ENCODE data around the gene CAMK2N1.
"Not testable (repeated sequence)": the region's sequence is repeated elsewhere in the genome, so short reads cannot be mapped to it uniquely, and the experiment has no call there.

Gene CAMK2N1

GRCh38 chr1:20497506-20497905, 11.5 kb upstream of the CAMK2N1 start:
- in situ Hi-C loops (cut with MboI; ENCODE audit: low sequenced_read_pairs) = no loop called here

GRCh38 chr1:20496725-20497383, 10.8 kb upstream of the CAMK2N1 start:
- in situ Hi-C loops (cut with MboI; ENCODE audit: low sequenced_read_pairs) = not testable (repeated sequence)

- in situ Hi-C loops (cut with MboI; ENCODE audit: low sequenced_read_pairs) = no loop called here
Measured at GRCh38 chr1:20496241-20496661, 10.2 kb upstream of the CAMK2N1 start.

GRCh38 chr1:20495661-20496060, 9.7 kb upstream of the CAMK2N1 start:
- in situ Hi-C loops (cut with MboI; ENCODE audit: low sequenced_read_pairs) = no loop called here

GRCh38 chr1:20494609-20495311, 8.8 kb upstream of the CAMK2N1 start:
- in situ Hi-C loops (cut with MboI; ENCODE audit: low sequenced_read_pairs) = no loop called here

- in situ Hi-C loops (cut with MboI; ENCODE audit: low sequenced_read_pairs) = no loop called here
Measured at GRCh38 chr1:20493839-20494608, 8.0 kb upstream of the CAMK2N1 start.

- in situ Hi-C loops (cut with MboI; ENCODE audit: low sequenced_read_pairs) = no loop called here
Measured at GRCh38 chr1:20493309-20493708, 7.3 kb upstream of the CAMK2N1 start.

- in situ Hi-C loops (cut with MboI; ENCODE audit: low sequenced_read_pairs) = no loop called here
Measured at GRCh38 chr1:20492751-20493150, 6.7 kb upstream of the CAMK2N1 start.

GRCh38 chr1:20491866-20492265, 5.9 kb upstream of the CAMK2N1 start:
- in situ Hi-C loops (cut with MboI; ENCODE audit: low sequenced_read_pairs) = no loop called here

GRCh38 chr1:20491178-20491577, 5.2 kb upstream of the CAMK2N1 start:
- in situ Hi-C loops (cut with MboI; ENCODE audit: low sequenced_read_pairs) = no loop called here

- in situ Hi-C loops (cut with MboI; ENCODE audit: low sequenced_read_pairs) = no loop called here
Measured at GRCh38 chr1:20487236-20487590, 1.2 kb upstream of the CAMK2N1 start.

GRCh38 chr1:20486457-20487235, 636 bp upstream of the CAMK2N1 start:
- in situ Hi-C loops (cut with MboI; ENCODE audit: low sequenced_read_pairs) = no loop called here

GRCh38 chr1:20484519-20485462, 1.2 kb downstream of the CAMK2N1 start:
- in situ Hi-C loops (cut with MboI; ENCODE audit: low sequenced_read_pairs) = no loop called here

GRCh38 chr1:20483833-20484518, 2.0 kb downstream of the CAMK2N1 start:
- in situ Hi-C loops (cut with MboI; ENCODE audit: low sequenced_read_pairs) = no loop called here

- in situ Hi-C loops (cut with MboI; ENCODE audit: low sequenced_read_pairs) = no loop called here
Measured at GRCh38 chr1:20483098-20483832, 2.7 kb downstream of the CAMK2N1 start.

- in situ Hi-C loops (cut with MboI; ENCODE audit: low sequenced_read_pairs) = no loop called here
Measured at GRCh38 chr1:20481643-20482498, 4.1 kb downstream of the CAMK2N1 start.

- in situ Hi-C loops (cut with MboI; ENCODE audit: low sequenced_read_pairs) = no loop called here
Measured at GRCh38 chr1:20480951-20481617, 4.9 kb downstream of the CAMK2N1 start.

All from hTERT RPE-1 (cell line).